ENCODE data around the gene CADPS. TPM values are rescaled to one million over a fixed set of nuclear protein-coding genes. Genes with fewer than 3 reads are reported as not detected.

CADPS gene
- total and polyA plus RNA-seq, 5 donors, result 29.4 to 64.2 (median 39.3) TPM

DNA sequence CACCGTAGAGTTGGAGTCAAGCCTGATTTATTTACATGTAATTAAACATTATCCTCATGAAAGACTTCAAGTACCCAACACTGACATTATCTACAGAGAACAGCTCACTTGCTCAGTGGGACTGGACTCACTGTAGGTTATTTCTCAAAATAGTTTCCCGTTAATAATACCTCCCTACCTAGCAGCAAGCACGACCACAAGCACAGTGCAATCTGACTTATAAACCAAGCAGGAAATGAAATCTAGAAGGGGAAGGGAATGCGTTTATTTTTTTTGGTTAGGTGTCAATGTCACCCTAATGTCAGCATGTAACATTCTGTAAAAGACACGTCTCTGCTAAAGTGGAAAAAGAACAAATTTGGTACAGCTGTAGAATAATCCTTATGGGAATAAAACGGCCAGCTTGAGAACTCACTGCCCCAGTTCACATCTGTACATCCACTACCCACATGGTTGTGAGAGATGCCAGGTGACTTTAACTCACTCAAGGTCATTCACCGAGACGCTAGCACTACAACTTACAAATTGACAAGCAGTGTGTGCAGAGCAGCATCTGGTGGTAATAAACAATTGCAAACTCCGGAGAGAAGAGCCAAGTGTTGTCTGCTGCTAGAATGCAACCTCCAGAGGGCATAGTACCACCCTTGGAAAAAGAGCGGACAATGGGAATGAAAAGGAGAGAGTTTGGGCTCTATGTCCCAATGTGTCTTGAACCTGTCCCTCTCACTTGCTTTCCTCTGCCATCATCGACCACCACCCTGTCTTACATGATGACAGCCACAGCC is 242.5 kb downstream of the CADPS start:
- intact Hi-C loops (cut with DNase I), result loop anchor here in 1 of 4 donors (10.0 kb wide), 1 partner anchor 242 kb away; the partner anchor contains the start of gene CADPS
- ATAC-seq (peak in 1 of 2 donors; percentile 49), DNase-seq (no peak)
- peaks cover 2% of the 10 kb centered on the region for H3K4me1 ChIP-seq (ENCODE audit: control insufficient read depth, insufficient read depth, low read length)
- H3K27me3 ChIP-seq (ENCODE audit: control insufficient read depth, insufficient read depth), result peaks cover 3% of the 10 kb centered on the region
- no peaks in the 10 kb centered on the region for H3K9me3 ChIP-seq (ENCODE audit: control insufficient read depth, low read length)
- 39% methylated on average over 11 of the region's 11 CpGs for WGBS
- peak overlapping the region; percentile 71 for H3K27ac ChIP-seq (ENCODE audit: low read length)
- H3K4me3 ChIP-seq (ENCODE audit: low read length), result no peak overlapping the region

GRCh38 chr3:62631488-62631887 is 243.7 kb downstream of the CADPS start:
- ATAC-seq (no peak), DNase-seq (no peak)
- peaks cover 2% of the 10 kb centered on the region for H3K4me1 ChIP-seq (ENCODE audit: control insufficient read depth, insufficient read depth, low read length)
- H3K27me3 ChIP-seq (ENCODE audit: control insufficient read depth, insufficient read depth), result peaks cover 3% of the 10 kb centered on the region
- no peaks in the 10 kb centered on the region for H3K9me3 ChIP-seq (ENCODE audit: control insufficient read depth, low read length)
- WGBS, result 61% methylated on average over 2 of the region's 2 CpGs
- intact Hi-C loops (cut with DNase I), result loop anchor here in 1 of 4 donors (10.0 kb wide), 1 partner anchor 243 kb away; the partner anchor contains the start of gene CADPS
- H3K27ac ChIP-seq (ENCODE audit: low read length), result no peak overlapping the region
- H3K4me3 ChIP-seq (ENCODE audit: low read length), result no peak overlapping the region

DNA sequence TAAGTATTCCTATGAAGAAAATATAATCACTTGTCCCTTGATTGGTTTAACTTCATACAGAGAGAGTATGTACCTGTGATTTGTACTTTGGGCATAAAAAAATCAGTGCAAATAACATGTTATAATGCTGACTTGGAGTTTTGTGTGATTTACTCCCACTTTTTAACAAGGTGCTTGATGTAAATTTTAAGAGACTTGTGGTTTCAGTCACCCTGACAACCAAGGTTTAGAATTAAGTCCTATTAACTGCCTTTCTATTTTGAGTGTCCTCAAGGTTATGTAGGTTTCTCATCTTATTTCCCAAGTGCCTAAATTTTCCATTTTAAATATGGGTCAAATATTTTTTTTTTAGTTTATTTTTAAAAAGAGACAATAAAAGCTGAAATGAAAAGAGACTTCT is 244.6 kb downstream of the CADPS start:
- DNase-seq (no peak), ATAC-seq (no peak)
- intact Hi-C loops (cut with DNase I), result loop anchor here in 1 of 4 donors (10.0 kb wide), 1 partner anchor 244 kb away; the partner anchor contains the start of gene CADPS
- Histone ChIP-seq H3K4me1 (ENCODE audit: control insufficient read depth, insufficient read depth, low read length) (peaks cover 2% of the 10 kb centered on the region), H3K4me3 (ENCODE audit: low read length) (no peak overlapping the region), H3K27ac (ENCODE audit: low read length) (no peak overlapping the region), H3K27me3 (ENCODE audit: control insufficient read depth, insufficient read depth) (peaks cover 3% of the 10 kb centered on the region), H3K9me3 (ENCODE audit: control insufficient read depth, low read length) (no peaks in the 10 kb centered on the region)

DNA sequence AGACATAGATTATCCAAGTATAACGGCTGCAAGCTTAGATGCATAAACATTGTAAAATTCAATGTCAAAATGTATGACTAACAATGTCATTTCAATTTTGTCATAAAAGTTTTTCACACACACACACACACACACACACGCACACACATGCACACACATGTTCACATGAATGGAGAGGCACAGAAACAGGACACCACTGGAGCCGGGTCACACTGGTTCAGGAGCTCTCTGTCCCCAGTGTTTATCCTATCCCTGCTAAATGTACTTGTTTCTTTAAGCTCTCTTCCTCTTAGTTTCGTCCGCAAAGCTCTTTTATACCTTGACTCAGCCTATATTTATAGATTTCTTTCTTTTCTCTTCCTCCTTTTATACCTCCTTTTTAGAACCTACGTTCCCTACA is 249.9 kb downstream of the CADPS start:
- intact Hi-C loops (cut with DNase I), result loop anchor here in 1 of 4 donors (10.0 kb wide), 1 partner anchor 600 kb away; no protein-coding TSS in a partner anchor
- Histone ChIP-seq H3K27me3 (ENCODE audit: control insufficient read depth, insufficient read depth) (peaks cover 3% of the 10 kb centered on the region), H3K9me3 (ENCODE audit: control insufficient read depth, low read length) (no peaks in the 10 kb centered on the region), H3K27ac (ENCODE audit: low read length) (peak overlapping the region; percentile 52), H3K4me3 (ENCODE audit: low read length) (no peak overlapping the region), H3K4me1 (ENCODE audit: control insufficient read depth, insufficient read depth, low read length) (no peaks in the 10 kb centered on the region)
- DNase-seq (peak in 1 of 3 donors; percentile 42), ATAC-seq (no peak)
- 23% methylated on average over 6 of the region's 6 CpGs for WGBS

DNA sequence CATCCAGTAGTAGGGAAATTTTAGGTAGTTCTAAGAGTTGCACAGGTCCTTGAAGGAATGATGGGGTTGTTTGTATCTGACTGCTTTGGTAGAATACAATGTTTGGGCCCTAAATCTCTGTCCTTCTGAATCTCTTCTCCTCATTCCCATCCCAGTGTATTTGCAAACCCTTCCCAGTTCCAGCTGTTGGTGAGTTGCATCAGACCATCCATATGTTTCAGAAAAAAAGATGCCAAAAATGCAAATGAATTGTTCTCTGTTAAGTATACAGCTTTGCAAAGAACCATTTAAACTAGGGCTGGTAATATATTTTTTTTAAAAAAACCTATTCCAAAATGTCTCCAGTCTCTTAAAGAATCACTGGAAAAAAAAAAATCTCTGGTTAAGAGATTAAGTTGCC is 251.0 kb downstream of the CADPS start:
- Histone ChIP-seq H3K4me1 (ENCODE audit: control insufficient read depth, insufficient read depth, low read length) (no peaks in the 10 kb centered on the region), H3K27ac (ENCODE audit: low read length) (no peak overlapping the region), H3K4me3 (ENCODE audit: low read length) (no peak overlapping the region), H3K27me3 (ENCODE audit: control insufficient read depth, insufficient read depth) (no peaks in the 10 kb centered on the region), H3K9me3 (ENCODE audit: control insufficient read depth, low read length) (no peaks in the 10 kb centered on the region)
- intact Hi-C loops (cut with DNase I), result loop anchor here in 1 of 4 donors (10.0 kb wide), 1 partner anchor 601 kb away; no protein-coding TSS in a partner anchor
- ATAC-seq, result no peak
- DNase-seq, result no peak

DNA sequence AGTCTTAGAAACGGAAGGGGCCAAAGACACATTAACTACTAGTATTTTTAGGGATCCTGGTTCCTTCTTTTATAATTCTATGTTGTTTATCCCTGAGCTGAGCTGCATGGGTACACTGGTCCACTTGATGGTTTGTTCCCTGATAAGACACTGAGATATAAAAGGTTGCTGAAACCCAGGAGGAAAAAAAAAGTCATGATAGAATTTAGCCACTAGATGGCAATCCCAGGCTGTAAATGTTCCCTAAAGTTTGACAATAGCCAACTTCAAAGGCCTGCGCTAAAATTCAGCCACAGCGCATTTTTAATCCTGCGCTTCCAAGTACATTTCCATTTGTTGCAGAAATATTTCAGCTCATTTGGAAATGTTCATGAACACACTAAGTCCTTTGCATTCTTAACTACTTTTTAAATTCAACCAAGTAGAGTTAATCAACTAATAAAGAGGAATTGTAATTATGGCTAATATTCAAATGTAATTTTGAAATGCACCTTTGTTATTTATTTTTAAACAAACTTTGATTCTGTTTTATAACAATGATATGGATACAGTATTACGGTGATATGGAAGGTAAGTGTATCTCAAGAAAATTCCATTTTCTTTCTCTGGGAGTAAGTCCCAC is 252.6 kb downstream of the CADPS start:
- ATAC-seq, result peak; percentile 57 to 69
- H3K4me1 ChIP-seq (ENCODE audit: control insufficient read depth, insufficient read depth, low read length), result no peaks in the 10 kb centered on the region
- no peak for DNase-seq
- no peaks in the 10 kb centered on the region for H3K9me3 ChIP-seq (ENCODE audit: control insufficient read depth, low read length)
- no peak overlapping the region for H3K27ac ChIP-seq (ENCODE audit: low read length)
- intact Hi-C loops (cut with DNase I), result loop anchor here in 1 of 4 donors (10.0 kb wide), 1 partner anchor 602 kb away; no protein-coding TSS in a partner anchor
- H3K4me3 ChIP-seq (ENCODE audit: low read length), result no peak overlapping the region
- H3K27me3 ChIP-seq (ENCODE audit: control insufficient read depth, insufficient read depth), result no peaks in the 10 kb centered on the region
- 39% methylated on average over 5 of the region's 5 CpGs for WGBS

GRCh38 chr3:62621925-62622324 is 253.3 kb downstream of the CADPS start:
- no peaks in the 10 kb centered on the region for H3K9me3 ChIP-seq (ENCODE audit: control insufficient read depth, low read length)
- intact Hi-C loops (cut with DNase I), result loop anchor here in 1 of 4 donors (10.0 kb wide), 1 partner anchor 603 kb away; no protein-coding TSS in a partner anchor
- no peaks in the 10 kb centered on the region for H3K4me1 ChIP-seq (ENCODE audit: control insufficient read depth, insufficient read depth, low read length)
- DNase-seq, result no peak
- H3K4me3 ChIP-seq (ENCODE audit: low read length), result no peak overlapping the region
- no peak for ATAC-seq
- WGBS, result 64% methylated on average over 6 of the region's 6 CpGs
- H3K27me3 ChIP-seq (ENCODE audit: control insufficient read depth, insufficient read depth), result no peaks in the 10 kb centered on the region
- no peak overlapping the region for H3K27ac ChIP-seq (ENCODE audit: low read length)

GRCh38 chr3:62621176-62621575 is 254.0 kb downstream of the CADPS start:
- 68% methylated on average over 3 of the region's 3 CpGs for WGBS
- Histone ChIP-seq H3K4me3 (ENCODE audit: low read length) (no peak overlapping the region), H3K9me3 (ENCODE audit: control insufficient read depth, low read length) (no peaks in the 10 kb centered on the region), H3K27ac (ENCODE audit: low read length) (no peak overlapping the region), H3K4me1 (ENCODE audit: control insufficient read depth, insufficient read depth, low read length) (no peaks in the 10 kb centered on the region), H3K27me3 (ENCODE audit: control insufficient read depth, insufficient read depth) (no peaks in the 10 kb centered on the region)
- DNase-seq (no peak), ATAC-seq (no peak)
- intact Hi-C loops (cut with DNase I), result loop anchor here in 1 of 4 donors (10.0 kb wide), 1 partner anchor 604 kb away; no protein-coding TSS in a partner anchor

DNA sequence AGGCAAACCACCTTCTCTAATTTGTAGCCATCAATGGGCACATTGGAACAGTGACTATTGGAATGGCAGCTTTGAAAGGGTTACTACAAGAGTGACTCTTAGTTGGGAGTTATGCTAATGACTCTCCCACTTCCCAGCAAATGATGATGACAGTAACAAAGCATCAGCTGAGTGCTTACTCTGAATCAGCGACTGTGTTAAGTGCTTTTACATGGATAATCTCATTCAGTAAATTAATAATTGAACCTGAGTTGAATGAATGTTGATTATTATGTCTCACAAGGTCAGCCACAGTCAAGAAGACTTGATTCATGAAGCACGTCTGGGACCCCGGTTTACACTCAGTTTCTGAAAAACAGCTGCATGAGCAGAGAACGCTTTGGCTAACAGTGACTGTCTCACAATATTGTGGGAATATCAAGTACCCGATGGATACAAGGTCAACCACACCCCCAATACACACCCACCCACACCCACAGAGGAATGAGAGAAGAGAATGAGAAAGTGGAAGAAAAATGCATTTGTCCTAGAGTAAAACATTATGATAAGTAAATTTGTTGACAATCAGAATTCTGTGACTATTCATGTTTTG is 259.9 kb downstream of the CADPS start:
- intact Hi-C loops (cut with DNase I), result no loop called here
- Histone ChIP-seq H3K4me1 (ENCODE audit: control insufficient read depth, insufficient read depth, low read length) (no peaks in the 10 kb centered on the region), H3K27ac (ENCODE audit: low read length) (no peak overlapping the region), H3K27me3 (ENCODE audit: control insufficient read depth, insufficient read depth) (no peaks in the 10 kb centered on the region), H3K4me3 (ENCODE audit: low read length) (no peak overlapping the region), H3K9me3 (ENCODE audit: control insufficient read depth, low read length) (no peaks in the 10 kb centered on the region)
- WGBS, result 51% methylated on average over 5 of the region's 5 CpGs
- no peak for ATAC-seq
- DNase-seq, result no peak

GRCh38 chr3:62614527-62614926 is 260.7 kb downstream of the CADPS start:
- H3K9me3 ChIP-seq (ENCODE audit: control insufficient read depth, low read length), result no peaks in the 10 kb centered on the region
- no peaks in the 10 kb centered on the region for H3K27me3 ChIP-seq (ENCODE audit: control insufficient read depth, insufficient read depth)
- H3K4me3 ChIP-seq (ENCODE audit: low read length), result no peak overlapping the region
- ATAC-seq, result no peak
- WGBS, result 79% methylated on average over 1 of the region's 1 CpG
- intact Hi-C loops (cut with DNase I), result no loop called here
- no peaks in the 10 kb centered on the region for H3K4me1 ChIP-seq (ENCODE audit: control insufficient read depth, insufficient read depth, low read length)
- no peak for DNase-seq
- no peak overlapping the region for H3K27ac ChIP-seq (ENCODE audit: low read length)
